CD4-positive, alpha-beta memory T cell (primary cell): ENCODE measurements around the gene CISD1. TPM values are rescaled to one million over a fixed set of nuclear protein-coding genes. Genes with fewer than 3 reads are reported as not detected.

ENCODE experiments used
- CTCF ChIA-PET: fragments of 350-600 bp; sonication (Branson Sonifier 250); formaldehyde crosslinking; loops from one replicate; lab custom pipeline; 2021; ENCODE audit warnings: inconsistent platforms; ENCODE audit not compliant: partially characterized antibody; lab: Charles Lee
- POLR2A ChIA-PET: fragments of 350-600 bp; sonication (Branson Sonifier 250); formaldehyde crosslinking; loops from one replicate; lab custom pipeline; 2021; ENCODE audit not compliant: partially characterized antibody; lab: Charles Lee
- DNase-seq, 5 donors: peaks; one replicate each; pipeline versions ENCODE4 v3.0.0 to v3.0.0-alpha.2; 2020 to 2022; ENCODE audit warnings: mixed read lengths in 1 of 5
- H3K27ac ChIP-seq: one replicate; pipeline ENCODE4 v1.7.0; 2013; ENCODE audit warnings: low read depth, low read length
- H3K27me3 ChIP-seq: 2 replicates; pipeline ENCODE4 v1.7.0; 2013; ENCODE audit warnings: mild to moderate bottlenecking, low read length, moderate library complexity; ENCODE audit not compliant: insufficient read depth
- H3K36me3 ChIP-seq: 2 replicates; pipeline ENCODE4 v1.7.0; 2013; ENCODE audit warnings: mild to moderate bottlenecking, low read length, moderate library complexity; ENCODE audit not compliant: insufficient read depth
- H3K4me1 ChIP-seq: 2 replicates; pipeline ENCODE4 v1.7.0; 2013; ENCODE audit warnings: mild to moderate bottlenecking, low read length, moderate library complexity; ENCODE audit not compliant: insufficient read depth
- H3K4me3 ChIP-seq, 2 donors: one replicate each; pipeline ENCODE4 v1.7.0; 2013; ENCODE audit warnings: low read length in 2 of 2, mild to moderate bottlenecking in 1 of 2
- H3K9me3 ChIP-seq, 2 donors: one replicate each; pipeline ENCODE4 v1.7.0; 2013; ENCODE audit warnings: low read length in 2 of 2, control low read depth in 1 of 2; ENCODE audit not compliant: control insufficient read depth in 1 of 2
- H3K27ac Mint-ChIP-seq, 7 donors: one replicate each; pipeline ENCODE4 v1.8.0; 2020 to 2021; ENCODE audit warnings: mixed read lengths in 7 of 7, mild to moderate bottlenecking in 6 of 7, inconsistent platforms in 3 of 7, moderate library complexity in 3 of 7
- H3K27me3 Mint-ChIP-seq, 2 donors: one replicate each; pipeline ENCODE4 v1.8.0; 2020 to 2021; ENCODE audit warnings: mixed read lengths in 2 of 2
- H3K36me3 Mint-ChIP-seq, 2 donors: one replicate each; pipeline ENCODE4 v1.8.0; 2020 to 2021; ENCODE audit warnings: mixed read lengths in 2 of 2, inconsistent platforms in 1 of 2, mild to moderate bottlenecking in 1 of 2
- H3K4me1 Mint-ChIP-seq, 4 donors: one replicate each; pipeline ENCODE4 v1.8.0; 2020 to 2021; ENCODE audit warnings: mixed read lengths in 4 of 4, mild to moderate bottlenecking in 1 of 4
- H3K4me3 Mint-ChIP-seq, 8 donors: one replicate each; pipeline ENCODE4 v1.8.0; 2020 to 2021; ENCODE audit warnings: mixed read lengths in 8 of 8, mild to moderate bottlenecking in 7 of 8, moderate library complexity in 6 of 8, inconsistent platforms in 3 of 8
- H3K9me3 Mint-ChIP-seq, 8 donors: one replicate each; pipeline ENCODE4 v1.8.0; 2020 to 2021; ENCODE audit warnings: mixed read lengths in 8 of 8, mild to moderate bottlenecking in 5 of 8, inconsistent platforms in 3 of 8, moderate library complexity in 1 of 8
- intact Hi-C: fragments of 100-400 bp; cut with micrococcal nuclease; formaldehyde crosslinking; loops from one replicate; pipeline ENCODE4 v1.15.1; 2023
- polyA plus RNA-seq, 2 donors: library from polyadenylated mRNA; unstranded; fragments of 300-500 nt; fragmentation: Illumina TruSeq; gene quantifications; one replicate each; pipeline ENCODE4 v1.2.3, GENCODE V29; 2021
- total RNA-seq, 2 experiments: library from RNA; stranded (reverse); gene quantifications; one replicate each; pipeline ENCODE4 v1.2.3, GENCODE V29; 2021

CISD1 gene
- total and polyA plus RNA-seq, 4 experiments from 2014 or later: 13.7 to 61.1 (median 32.3) TPM

DNA sequence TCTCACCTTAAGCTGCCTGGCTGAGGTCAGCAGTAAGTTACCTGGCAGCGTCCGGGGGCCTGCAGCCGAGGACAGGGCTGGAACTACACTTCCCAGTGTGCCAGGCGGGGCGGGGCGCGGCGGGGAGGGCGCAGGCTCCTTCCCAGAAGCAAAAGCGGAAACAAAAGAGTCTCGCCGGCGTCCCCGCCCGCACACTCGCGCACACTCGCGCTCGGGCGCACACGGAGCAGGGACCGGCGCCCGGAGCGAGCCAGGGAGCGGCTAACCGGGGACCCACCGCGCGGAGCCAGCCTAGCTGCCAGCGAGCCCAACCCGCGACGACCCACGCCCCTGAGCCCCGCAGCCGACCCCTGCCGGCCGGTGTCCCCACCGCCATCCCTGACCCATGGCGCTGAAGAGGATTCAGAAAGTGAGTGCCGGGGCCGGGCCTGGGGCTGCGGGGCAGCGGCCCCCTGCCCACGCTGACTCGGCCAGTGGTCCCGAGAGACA is 65.9 kb downstream of the CISD1 start, which contains the start of gene UBE2D1:
TSS of gene UBE2D1 (plus strand) at position 190 of the 489 bp plus-strand sequence. CDS start at position 386, 196 bp downstream.
- peak within 1 kb of the TSS; percentile 59 to 63 for H3K4me3 ChIP-seq
- Mint-ChIP-seq H3K9me3 (peaks cover 0 to 1% (median 0%) of the 10 kb centered on the region in 8 donors), H3K4me3 (peak within 1 kb of the TSS; percentile 91 to 97 (median 94)), H3K27ac (peak within 1 kb of the TSS; percentile 38 to 96 (median 90)), H3K36me3 (peaks cover 0 to 9% of the 10 kb centered on the region in 2 donors), H3K4me1 (peaks cover 25 to 45% (median 34%) of the 10 kb centered on the region in 4 donors), H3K27me3 (peaks cover 0 to 3% of the 10 kb centered on the region in 2 donors)
- H3K27ac ChIP-seq: peak within 1 kb of the TSS; percentile 58
- H3K27me3 ChIP-seq: no peaks in the 10 kb centered on the region
- H3K9me3 ChIP-seq: no peaks in the 10 kb centered on the region
- POLR2A ChIA-PET: interaction anchor here (0.7 to 2.0 kb wide), 7 partner anchors 9 to 68 kb away, joined by 3 to 22 read pairs (median 7); partner anchors contain the start of genes CISD1 and IPMK
- intact Hi-C loops: loop anchor here (1.0 kb wide), 2 partner anchors 49 to 67 kb away; no protein-coding TSS in a partner anchor
- H3K4me1 ChIP-seq: peaks cover 30% of the 10 kb centered on the region
- CTCF ChIA-PET: interaction anchor here (1.2 to 1.6 kb wide), 2 partner anchors 26 to 50 kb away, joined by 3 to 6 read pairs; partner anchors contain the start of gene TFAM
- peak; percentile 73 to 76 (median 74) for DNase-seq
- no peaks in the 10 kb centered on the region for H3K36me3 ChIP-seq

DNA sequence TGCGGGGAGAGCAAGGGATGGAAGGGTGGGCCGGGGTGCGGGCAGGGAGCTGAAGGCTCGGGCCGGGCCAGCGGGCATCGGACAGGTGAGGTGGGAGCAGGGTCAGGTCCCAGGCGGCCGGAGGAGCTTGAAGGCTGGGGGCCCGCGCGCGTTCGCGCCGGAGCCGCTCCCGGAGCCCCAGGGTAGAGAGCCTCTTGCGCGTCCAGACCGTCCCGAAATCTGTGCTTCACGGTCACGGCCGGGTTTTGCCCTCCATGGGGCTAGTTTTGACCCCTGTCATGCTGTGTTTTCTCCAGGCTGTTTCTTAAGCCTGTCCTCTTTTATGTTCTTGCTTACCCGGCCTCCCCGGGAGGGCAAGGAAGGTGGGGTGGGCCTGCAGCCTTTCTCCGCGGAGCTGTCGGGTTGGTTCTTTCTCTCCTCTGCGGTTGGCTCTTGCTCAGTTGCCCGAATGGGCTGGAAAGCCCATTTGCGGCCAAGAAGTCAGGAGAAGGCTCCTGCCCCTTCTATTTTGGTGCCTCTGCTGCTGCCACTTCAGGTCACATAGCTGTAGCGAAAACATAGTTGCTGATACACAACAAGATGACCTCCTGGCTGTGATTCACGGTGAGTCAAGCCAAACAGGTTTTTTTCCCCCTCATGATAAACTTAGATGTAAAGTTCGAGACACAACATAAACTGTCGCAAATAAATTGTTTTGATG is 66.5 kb downstream of the CISD1 start:
- Mint-ChIP-seq H3K36me3 (peaks cover 0 to 9% of the 10 kb centered on the region in 2 donors), H3K27me3 (peaks cover 0 to 3% of the 10 kb centered on the region in 2 donors), H3K9me3 (peaks cover 0 to 1% (median 0%) of the 10 kb centered on the region in 8 donors), H3K4me3 (peak overlapping the region; percentile 91 to 97 (median 94)), H3K4me1 (peaks cover 25 to 47% (median 36%) of the 10 kb centered on the region in 4 donors), H3K27ac (peak overlapping the region; percentile 38 to 96 (median 90))
- POLR2A ChIA-PET: interaction anchor here (0.7 to 2.0 kb wide), 7 partner anchors 9 to 69 kb away, joined by 3 to 22 read pairs (median 7); partner anchors contain the start of genes CISD1 and IPMK
- H3K27ac ChIP-seq: peak overlapping the region; percentile 58
- no peaks in the 10 kb centered on the region for H3K36me3 ChIP-seq
- H3K27me3 ChIP-seq: no peaks in the 10 kb centered on the region
- H3K4me3 ChIP-seq: peak overlapping the region; percentile 59 to 63
- CTCF ChIA-PET: interaction anchor here (1.2 kb wide), 1 partner anchor 26 kb away, joined by 3 read pairs; no protein-coding TSS in a partner anchor
- DNase-seq: peak in 3 of 5 donors; percentile 9 to 17 (median 11)
- peaks cover 30% of the 10 kb centered on the region for H3K4me1 ChIP-seq
- intact Hi-C loops: no loop called here
- no peaks in the 10 kb centered on the region for H3K9me3 ChIP-seq

DNA sequence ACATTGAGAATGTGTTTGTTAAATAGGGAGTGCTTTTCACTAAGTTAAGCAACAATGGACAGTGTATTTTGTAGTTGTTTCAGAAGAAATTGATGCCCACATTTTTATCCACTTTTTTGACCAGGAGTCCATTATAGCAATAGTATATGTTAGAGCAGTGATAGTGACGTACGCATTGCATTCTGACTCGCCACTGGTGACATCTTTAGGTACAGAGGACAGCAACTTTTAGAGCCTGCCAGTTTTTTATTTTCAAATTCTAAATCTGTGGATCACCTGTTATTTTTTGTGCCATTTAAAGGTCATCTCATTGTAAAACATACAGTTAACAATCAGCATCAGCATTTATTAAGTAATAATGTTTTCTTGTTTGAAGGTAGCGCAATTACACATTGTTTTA is 67.3 kb downstream of the CISD1 start:
- Mint-ChIP-seq H3K4me1 (peaks cover 29 to 55% (median 42%) of the 10 kb centered on the region in 4 donors), H3K27me3 (peaks cover 0 to 3% of the 10 kb centered on the region in 2 donors), H3K9me3 (peaks cover 0 to 1% (median 0%) of the 10 kb centered on the region in 8 donors), H3K36me3 (peaks cover 0 to 9% of the 10 kb centered on the region in 2 donors), H3K27ac (peak overlapping the region in 4 of 7 donors; percentile 14 to 90 (median 62)), H3K4me3 (peak overlapping the region; percentile 91 to 97 (median 94))
- CTCF ChIA-PET: interaction anchor here (1.0 to 1.8 kb wide), 3 partner anchors 25 to 48 kb away, joined by 3 to 5 read pairs (median 3); no protein-coding TSS in a partner anchor
- peaks cover 30% of the 10 kb centered on the region for H3K4me1 ChIP-seq
- no peak overlapping the region for H3K27ac ChIP-seq
- H3K36me3 ChIP-seq: no peaks in the 10 kb centered on the region
- no peak overlapping the region for H3K4me3 ChIP-seq
- POLR2A ChIA-PET: interaction anchor here (1.2 to 1.6 kb wide), 2 partner anchors 13 to 70 kb away, joined by 3 to 7 read pairs; no protein-coding TSS in a partner anchor
- H3K27me3 ChIP-seq: no peaks in the 10 kb centered on the region
- DNase-seq: no peak
- H3K9me3 ChIP-seq: no peaks in the 10 kb centered on the region
- intact Hi-C loops: no loop called here

Other genes starting within 250 kb of the CISD1 start
- gene IPMK, start 1.3 kb upstream of the CISD1 start, total RNA-seq: 1 to 10 TPM; 6.1 to 6.5 TPM
- gene IPMK, start 1.3 kb upstream of the CISD1 start, polyA plus RNA-seq: 1 to 10 TPM; 1.2 to 2.0 TPM
- gene UBE2D1, start 65.8 kb downstream of the CISD1 start, total RNA-seq: 10 to 100 TPM; 13.4 to 13.6 TPM
- 10 to 100 TPM; 20.8 to 23.4 TPM for gene UBE2D1, start 65.8 kb downstream of the CISD1 start, polyA plus RNA-seq
- 10 to 100 TPM; 45.6 to 52.1 TPM for gene TFAM, start 116.2 kb downstream of the CISD1 start, total RNA-seq
- gene TFAM, start 116.2 kb downstream of the CISD1 start, polyA plus RNA-seq: 10 to 100 TPM; 28.5 to 42.6 TPM
- not detected for gene BICC1, start 243.7 kb downstream of the CISD1 start, total RNA-seq
- not detected for gene BICC1, start 243.7 kb downstream of the CISD1 start, polyA plus RNA-seq